ENCODE results near the gene CLNK.

The CLNK gene

GRCh38 chr4:10504570-10505179 is 179.9 kb downstream of the CLNK start:
- no peak for DNase-seq (ENCODE audit: low spot score)

- DNase-seq (ENCODE audit: low spot score), result no peak
Measured at GRCh38 chr4:10502717-10503116, 181.9 kb downstream of the CLNK start.

GRCh38 chr4:10500776-10501175 is 183.8 kb downstream of the CLNK start:
- no peak for DNase-seq (ENCODE audit: low spot score)

GRCh38 chr4:10496200-10496599 is 188.4 kb downstream of the CLNK start:
- no peak for DNase-seq (ENCODE audit: low spot score)

- DNase-seq (ENCODE audit: low spot score), result no peak
Measured at GRCh38 chr4:10495651-10496050, 188.9 kb downstream of the CLNK start.

- DNase-seq (ENCODE audit: low spot score), result no peak
Measured at GRCh38 chr4:10492464-10492863, 192.1 kb downstream of the CLNK start.

GRCh38 chr4:10491401-10491800 is 193.2 kb downstream of the CLNK start:
- no peak for DNase-seq (ENCODE audit: low spot score)

- no peak for DNase-seq (ENCODE audit: low spot score)
Measured at GRCh38 chr4:10490996-10491395, 193.6 kb downstream of the CLNK start.

GRCh38 chr4:10482913-10483312 is 201.7 kb downstream of the CLNK start:
- DNase-seq (ENCODE audit: low spot score), result no peak

GRCh38 chr4:10480616-10481015 is 204.0 kb downstream of the CLNK start:
- DNase-seq (ENCODE audit: low spot score), result no peak

- DNase-seq (ENCODE audit: low spot score), result no peak
Measured at GRCh38 chr4:10478621-10479020, 205.9 kb downstream of the CLNK start.

- no peak for DNase-seq (ENCODE audit: low spot score)
Measured at GRCh38 chr4:10470505-10470904, 214.1 kb downstream of the CLNK start.

- DNase-seq (ENCODE audit: low spot score), result no peak
Measured at GRCh38 chr4:10466161-10466560, 218.4 kb downstream of the CLNK start.

GRCh38 chr4:10462876-10463275 is 221.7 kb downstream of the CLNK start:
- DNase-seq (ENCODE audit: low spot score), result no peak

GRCh38 chr4:10461850-10462400 is 222.6 kb downstream of the CLNK start:
- no peak for DNase-seq (ENCODE audit: low spot score)

- peak; percentile 88 for DNase-seq (ENCODE audit: low spot score)
Measured at GRCh38 chr4:10461091-10461849, 223.3 kb downstream of the CLNK start.

GRCh38 chr4:10460313-10461047 is 224.1 kb downstream of the CLNK start:
- DNase-seq (ENCODE audit: low spot score), result no peak

- DNase-seq (ENCODE audit: low spot score), result no peak
Measured at GRCh38 chr4:10459305-10459704, 225.3 kb downstream of the CLNK start.

GRCh38 chr4:10458177-10458576 is 226.4 kb downstream of the CLNK start:
- no peak for DNase-seq (ENCODE audit: low spot score)

GRCh38 chr4:10457255-10457801 is 227.2 kb downstream of the CLNK start, which contains the start of gene ZNF518B:
Gene ZNF518B, minus strand, starts transcription at chr4:10457426. Its CDS starts 11,098 bp downstream, at chr4:10446328.
- DNase-seq (ENCODE audit: low spot score), result no peak

GRCh38 chr4:10456595-10457254 is 227.8 kb downstream of the CLNK start:
- DNase-seq (ENCODE audit: low spot score), result no peak

GRCh38 chr4:10456260-10456594 is 228.3 kb downstream of the CLNK start:
- no peak for DNase-seq (ENCODE audit: low spot score)

All from HuH-7.5 (cell line).